GM12875 (cell line): Measurements from ENCODE around the gene DCBLD1.
A peak's percentile ranks its signal among the peaks of the same experiment; 100 is the strongest.

Source experiments
- H3K4me3 ChIP-seq: one replicate; pipeline ENCODE4 v1.5.1; 2011; ENCODE audit warnings: low read depth, low read length, control low read depth
- TF ChIP-seq, protein P1 (sequence below): IDR thresholded peaks from 2 replicates; pipeline ENCODE4 v1.5.1; 2011; ENCODE audit warnings: low read depth, mild to moderate bottlenecking, control low read depth, inconsistent platforms, low read length, moderate library complexity, borderline replicate concordance; ENCODE audit not compliant: insufficient read depth

The DCBLD1 gene

DNA sequence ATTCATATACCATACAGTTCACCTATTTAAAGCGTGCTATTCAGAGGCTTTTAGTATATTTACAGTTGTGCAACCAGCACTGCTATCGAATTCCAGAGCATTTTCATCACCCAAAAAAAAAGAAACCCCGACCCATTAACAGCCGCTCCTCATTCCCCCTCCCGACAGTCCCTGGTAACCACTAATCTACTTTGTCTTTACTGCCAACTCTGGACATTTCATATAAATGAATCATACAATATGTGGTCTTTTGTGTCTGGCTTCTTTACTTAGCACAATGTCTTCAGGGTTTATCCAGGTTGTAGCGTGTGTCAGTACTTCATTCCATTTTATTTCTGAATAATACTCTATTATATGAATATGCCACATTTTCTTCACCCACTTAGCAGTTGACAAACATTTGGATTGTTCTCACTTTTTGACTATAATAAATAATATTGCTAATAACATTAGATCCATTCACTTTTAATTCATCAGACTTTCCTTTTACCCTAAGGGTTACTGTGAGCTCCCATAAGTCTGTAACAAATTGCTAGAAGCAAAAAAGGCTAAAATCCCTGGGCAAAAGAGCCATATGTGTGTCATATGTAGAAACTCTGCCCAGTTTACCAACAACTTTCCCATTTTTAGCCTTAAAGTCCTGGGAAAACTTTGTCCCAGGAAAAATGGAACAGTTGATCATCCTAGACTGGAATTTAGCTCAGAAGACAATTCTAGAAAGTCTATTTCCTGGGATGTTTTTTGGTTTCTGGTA is 33.6 kb upstream of the DCBLD1 start:
- H3K4me3 ChIP-seq = no peak overlapping the region
- TF ChIP-seq, protein P1, sequence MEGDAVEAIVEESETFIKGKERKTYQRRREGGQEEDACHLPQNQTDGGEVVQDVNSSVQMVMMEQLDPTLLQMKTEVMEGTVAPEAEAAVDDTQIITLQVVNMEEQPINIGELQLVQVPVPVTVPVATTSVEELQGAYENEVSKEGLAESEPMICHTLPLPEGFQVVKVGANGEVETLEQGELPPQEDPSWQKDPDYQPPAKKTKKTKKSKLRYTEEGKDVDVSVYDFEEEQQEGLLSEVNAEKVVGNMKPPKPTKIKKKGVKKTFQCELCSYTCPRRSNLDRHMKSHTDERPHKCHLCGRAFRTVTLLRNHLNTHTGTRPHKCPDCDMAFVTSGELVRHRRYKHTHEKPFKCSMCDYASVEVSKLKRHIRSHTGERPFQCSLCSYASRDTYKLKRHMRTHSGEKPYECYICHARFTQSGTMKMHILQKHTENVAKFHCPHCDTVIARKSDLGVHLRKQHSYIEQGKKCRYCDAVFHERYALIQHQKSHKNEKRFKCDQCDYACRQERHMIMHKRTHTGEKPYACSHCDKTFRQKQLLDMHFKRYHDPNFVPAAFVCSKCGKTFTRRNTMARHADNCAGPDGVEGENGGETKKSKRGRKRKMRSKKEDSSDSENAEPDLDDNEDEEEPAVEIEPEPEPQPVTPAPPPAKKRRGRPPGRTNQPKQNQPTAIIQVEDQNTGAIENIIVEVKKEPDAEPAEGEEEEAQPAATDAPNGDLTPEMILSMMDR = no peak

DNA sequence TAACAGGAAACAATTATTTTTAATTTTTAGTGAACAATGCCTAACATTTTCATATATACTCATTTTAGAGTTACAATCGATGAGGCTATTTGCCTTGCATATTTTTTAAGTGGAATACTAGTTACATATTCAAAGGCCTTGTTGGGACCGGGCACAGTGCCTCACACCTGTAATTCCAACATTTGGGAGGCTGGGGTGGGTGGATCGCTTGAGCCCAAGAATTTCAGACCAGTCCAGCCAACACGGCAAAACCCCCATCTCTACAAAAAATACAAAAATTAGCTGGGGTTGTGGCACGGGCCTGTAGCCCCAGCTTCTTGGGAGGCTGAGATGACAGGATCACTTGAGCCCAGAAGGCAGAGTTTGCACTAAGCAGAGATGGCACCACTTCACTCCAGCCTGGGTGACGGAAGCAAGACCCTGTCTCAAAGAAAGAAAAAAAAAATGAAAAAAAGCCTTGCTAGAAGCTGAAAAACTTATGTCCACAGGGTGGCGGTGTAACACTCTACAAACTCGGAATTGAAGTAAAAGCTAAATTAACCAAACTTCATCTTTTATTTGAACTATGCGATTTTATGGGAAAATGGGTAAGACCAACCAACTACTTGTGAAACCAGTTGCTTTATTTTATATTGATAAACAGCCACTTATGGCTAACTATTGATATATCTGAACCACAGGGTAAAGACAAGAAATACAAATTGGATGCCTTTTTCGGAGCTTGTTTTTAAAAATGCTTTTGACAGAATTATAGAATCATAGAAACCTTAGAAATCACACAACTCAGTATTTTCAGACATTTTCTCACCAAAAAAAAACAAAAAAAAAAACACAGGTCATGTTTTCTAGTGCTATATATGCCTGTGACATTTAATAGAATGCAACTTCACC is 32.7 kb upstream of the DCBLD1 start:
- no peak overlapping the region for H3K4me3 ChIP-seq
- TF ChIP-seq, protein P1 = peak; percentile 34; the same call in 1 of the 2 replicates

DNA sequence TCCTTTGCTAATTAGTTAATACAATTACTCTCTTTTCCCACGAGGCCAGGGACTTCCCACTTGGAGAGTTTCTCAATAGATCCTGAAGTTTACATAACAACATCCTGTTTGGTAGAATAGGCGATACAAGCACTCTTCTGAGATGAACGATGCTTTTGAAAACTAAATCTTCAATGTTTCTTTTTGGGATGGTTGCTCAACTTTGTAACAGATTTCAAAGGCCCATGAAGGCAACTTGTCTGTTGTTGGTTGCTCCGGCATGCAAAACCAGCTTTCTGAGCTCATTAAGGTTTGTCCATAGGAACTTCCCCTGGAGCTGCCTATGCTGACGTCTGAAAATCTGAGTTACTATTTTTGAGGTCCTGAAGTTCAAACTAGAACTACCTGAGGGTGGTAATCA is 30.8 kb upstream of the DCBLD1 start:
- H3K4me3 ChIP-seq = no peak overlapping the region
- TF ChIP-seq, protein P1 = no peak

DNA sequence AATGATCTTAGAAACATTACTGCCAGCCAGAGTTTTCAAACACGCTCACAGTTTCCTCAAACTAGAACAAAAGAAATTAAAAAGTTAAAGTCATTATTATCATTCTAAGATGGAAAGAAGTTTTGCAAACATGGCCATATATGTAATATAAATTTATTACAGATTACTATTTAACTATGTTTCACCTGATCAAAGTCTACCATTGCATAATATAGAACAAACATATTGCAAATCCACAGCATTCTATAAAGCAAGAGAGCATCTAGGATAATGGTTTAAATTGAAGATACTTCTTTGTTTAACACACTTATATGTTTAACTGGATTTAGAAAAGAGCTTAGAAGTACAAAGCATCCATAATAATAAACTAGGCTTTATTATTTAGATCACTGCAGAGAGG is 26.2 kb upstream of the DCBLD1 start:
- no peak overlapping the region for H3K4me3 ChIP-seq
- TF ChIP-seq, protein P1 = no peak

DNA sequence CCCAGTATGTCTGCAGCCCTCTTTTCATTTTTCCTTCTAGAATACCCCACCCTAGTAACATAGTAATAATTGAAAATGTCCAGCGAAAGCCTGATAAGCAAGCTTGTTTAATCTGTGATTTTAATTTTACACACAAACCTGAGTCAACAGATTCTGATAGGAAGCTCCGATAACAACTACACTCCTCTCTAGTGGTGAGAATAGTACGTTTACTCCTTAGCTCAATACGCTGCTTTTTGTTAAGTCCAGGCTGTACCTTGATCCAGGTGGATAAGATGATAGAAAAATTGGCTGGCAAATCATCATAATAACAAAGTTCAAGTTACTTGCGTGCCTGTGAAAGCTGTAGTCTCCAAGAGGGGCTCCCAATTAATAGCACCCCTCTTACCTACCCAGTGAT is 25.5 kb upstream of the DCBLD1 start:
- H3K4me3 ChIP-seq = no peak overlapping the region
- TF ChIP-seq, protein P1 = no peak

DNA sequence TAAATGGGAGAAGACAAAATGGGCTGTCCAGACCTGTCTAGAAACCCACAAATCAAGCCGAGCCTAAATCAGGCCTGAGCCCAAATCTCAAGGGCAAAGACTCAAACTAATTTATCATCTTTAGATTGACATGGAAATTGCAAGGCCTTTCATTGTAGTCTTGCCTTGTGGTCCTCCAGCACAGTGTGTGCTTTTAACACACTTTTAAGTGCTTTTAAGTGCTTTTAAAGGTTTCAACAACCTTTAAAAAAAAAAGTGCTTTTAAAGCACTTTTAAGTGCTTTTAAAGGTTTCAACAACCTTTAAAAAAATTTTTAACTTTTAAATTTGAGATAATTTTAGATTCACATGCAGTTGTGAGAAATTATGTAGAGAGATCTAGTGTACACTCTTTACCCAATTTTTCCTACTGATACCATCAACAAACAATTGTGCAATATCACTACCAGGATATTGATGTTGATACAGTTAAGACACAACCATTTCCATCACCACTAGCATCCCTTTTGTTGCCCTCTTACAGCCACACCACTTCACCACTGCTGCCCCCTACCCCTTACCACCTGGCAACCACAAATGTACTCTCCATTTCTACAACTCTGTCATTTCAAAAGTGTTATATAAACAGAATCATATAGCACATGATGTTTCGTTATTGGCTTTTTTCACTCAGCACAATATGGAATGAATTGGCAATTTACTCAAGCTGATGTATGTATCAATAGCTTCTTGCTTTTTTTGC is 23.1 kb upstream of the DCBLD1 start:
- TF ChIP-seq, protein P1 = no peak
- H3K4me3 ChIP-seq = no peak overlapping the region
